IMR-90 (cell line): ENCODE results near the gene TNN. TPM values are rescaled to one million over a fixed set of nuclear protein-coding genes. Genes with fewer than 3 reads are reported as not detected.

Source experiments
- ATAC-seq: fragments of 200-7000 bp; cut with Tn5 transposase; 2 replicates; pipeline ENCODE4 v1.9.1; 2020; ENCODE audit warnings: low read depth, mild to moderate bottlenecking, moderate library complexity
- BruUV-seq: library from RNA; stranded (reverse); fragments of 400-500 nt; replicated peaks from 2 replicates; lab custom pipeline; 2021; lab: Mats Ljungman, UMichigan
- CTCF ChIA-PET: fragments of 300-600 bp; formaldehyde crosslinking; extraction: SDS; loops from one replicate; lab custom pipeline; 2021; ENCODE audit warnings: antibody characterized with exemption; lab: Yijun Ruan, JAX
- POLR2A ChIA-PET: fragments of 300-600 bp; sonication (Branson Sonifier 250); formaldehyde crosslinking; loops from one replicate; lab custom pipeline; 2022; ENCODE audit warnings: antibody characterized with exemption; ENCODE audit not compliant: unreplicated experiment; lab: Charles Lee
- DNase-seq: peaks from one replicate; pipeline ENCODE4 v3.0.0; 2013
- H2AFZ ChIP-seq: replicated peaks from 2 replicates; pipeline ENCODE3; 2013; ENCODE audit warnings: low read length, mild to moderate bottlenecking; ENCODE audit not compliant: poor library complexity
- H2AK5ac ChIP-seq: 2 replicates; pipeline ENCODE4 v1.6.1; 2013; ENCODE audit warnings: low read depth, low read length, inconsistent platforms
- H2AK9ac ChIP-seq: replicated peaks from 2 replicates; pipeline ENCODE3; 2013; ENCODE audit warnings: mild to moderate bottlenecking, low read depth, low read length, moderate library complexity; ENCODE audit not compliant: poor library complexity
- H2BK120ac ChIP-seq: 2 replicates; pipeline ENCODE4 v1.6.1; 2013; ENCODE audit warnings: low read depth, low read length, inconsistent platforms
- H2BK15ac ChIP-seq: 3 replicates; pipeline ENCODE4 v1.6.1; 2013; ENCODE audit warnings: low read depth, low read length, inconsistent platforms
- H2BK20ac ChIP-seq: 2 replicates; pipeline ENCODE4 v1.6.1; 2013; ENCODE audit warnings: low read depth, mild to moderate bottlenecking, inconsistent platforms, low read length, moderate library complexity
- H2BK5ac ChIP-seq: 2 replicates; pipeline ENCODE4 v1.6.1; 2013; ENCODE audit warnings: mild to moderate bottlenecking, low read depth, low read length, inconsistent platforms; ENCODE audit not compliant: poor library complexity, severe bottlenecking
- H3K14ac ChIP-seq: replicated peaks from 2 replicates; pipeline ENCODE4 v1.6.1; 2013; ENCODE audit warnings: low read depth, low read length, inconsistent platforms
- H3K18ac ChIP-seq: 2 replicates; pipeline ENCODE4 v1.6.1; 2013; ENCODE audit warnings: low read depth, low read length, control low read depth
- H3K23ac ChIP-seq: 2 replicates; pipeline ENCODE4 v1.6.1; 2013; ENCODE audit warnings: low read depth, low read length, inconsistent platforms
- H3K27ac ChIP-seq: 2 replicates; pipeline ENCODE4 v1.5.1; 2013; ENCODE audit warnings: mild to moderate bottlenecking, control low read depth, low read length; ENCODE audit not compliant: insufficient read depth
- H3K27me3 ChIP-seq: 2 replicates; pipeline ENCODE4 v1.6.1; 2013; ENCODE audit warnings: low read length; ENCODE audit not compliant: control insufficient read depth, insufficient read depth
- H3K36me3 ChIP-seq: 2 replicates; pipeline ENCODE4 v1.6.1; 2013; ENCODE audit warnings: low read length, mixed read lengths; ENCODE audit not compliant: control insufficient read depth, insufficient read depth
- H3K4ac ChIP-seq: 2 replicates; pipeline ENCODE4 v1.6.1; 2013; ENCODE audit warnings: low read depth, low read length, inconsistent platforms
- H3K4me1 ChIP-seq: 2 replicates; pipeline ENCODE4 v1.6.1; 2013; ENCODE audit warnings: low read length, mixed read lengths; ENCODE audit not compliant: control insufficient read depth, insufficient read depth
- H3K4me2 ChIP-seq: 2 replicates; pipeline ENCODE4 v1.6.1; 2013; ENCODE audit warnings: low read depth, mild to moderate bottlenecking, control low read depth, low read length, moderate library complexity
- H3K4me3 ChIP-seq: 2 replicates; pipeline ENCODE4 v1.5.1; 2013; ENCODE audit warnings: low read depth, mild to moderate bottlenecking, control low read depth, low read length, moderate library complexity; ENCODE audit not compliant: insufficient read depth
- H3K56ac ChIP-seq: 2 replicates; pipeline ENCODE4 v1.6.1; 2013; ENCODE audit warnings: low read length, inconsistent platforms; ENCODE audit not compliant: insufficient read depth; ENCODE audit errors: extremely low read depth
- H3K79me1 ChIP-seq, 2 experiments: 2 replicates each; pipeline ENCODE4 v1.6.1; 2013; ENCODE audit warnings: low read length in 2 of 2, inconsistent platforms in 1 of 2, low read depth in 1 of 2
- H3K9ac ChIP-seq: 2 replicates; pipeline ENCODE4 v1.6.1; 2013; ENCODE audit warnings: low read depth, low read length, control low read depth
- H3K9me1 ChIP-seq: 2 replicates; pipeline ENCODE4 v1.6.1; 2013; ENCODE audit warnings: low read length, inconsistent platforms; ENCODE audit not compliant: insufficient read depth
- H3K9me3 ChIP-seq: 2 replicates; pipeline ENCODE4 v1.6.1; 2013; ENCODE audit warnings: low read length; ENCODE audit not compliant: control insufficient read depth, insufficient read depth
- H4K20me1 ChIP-seq: 2 replicates; pipeline ENCODE4 v1.6.1; 2013; ENCODE audit warnings: low read length, inconsistent platforms; ENCODE audit not compliant: insufficient read depth
- H4K5ac ChIP-seq: 2 replicates; pipeline ENCODE4 v1.6.1; 2013; ENCODE audit warnings: mild to moderate bottlenecking, low read depth, low read length, control low read depth
- H4K8ac ChIP-seq, 2 experiments: 2 replicates each; pipeline ENCODE4 v1.6.1; 2013; ENCODE audit warnings: low read depth in 2 of 2, low read length in 2 of 2, control low read depth in 1 of 2, inconsistent platforms in 1 of 2
- H4K91ac ChIP-seq: 2 replicates; pipeline ENCODE4 v1.6.1; 2013; ENCODE audit warnings: low read depth, low read length, inconsistent platforms; ENCODE audit not compliant: insufficient read depth
- BHLHE40 ChIP-seq: fragments of 150-350 bp; IDR thresholded peaks from 2 replicates; pipeline ENCODE4 v1.6.1; 2016; ENCODE audit warnings: mild to moderate bottlenecking, low read depth, low read length
- FOS ChIP-seq: fragments of 150-350 bp; IDR thresholded peaks from 2 replicates; pipeline ENCODE4 v1.6.1; 2016; ENCODE audit warnings: low read depth, low read length
- MAZ ChIP-seq: IDR thresholded peaks from 2 replicates; pipeline ENCODE4 v1.6.1; 2012; ENCODE audit warnings: low read depth, mild to moderate bottlenecking, low read length, improper control_type of control experiment, moderate library complexity, borderline replicate concordance
- MXI1 ChIP-seq: IDR thresholded peaks from 2 replicates; pipeline ENCODE4 v1.6.1; 2012; ENCODE audit warnings: low read depth, mild to moderate bottlenecking, low read length, moderate library complexity, borderline replicate concordance
- NFE2L2 ChIP-seq: fragments of 150-350 bp; IDR thresholded peaks from 2 replicates; pipeline ENCODE4 v1.6.1; 2016; ENCODE audit warnings: low read depth, mild to moderate bottlenecking, low read length
- POLR2A ChIP-seq: IDR thresholded peaks from 2 replicates; pipeline ENCODE4 v1.6.1; 2012; ENCODE audit warnings: mild to moderate bottlenecking, low read depth, low read length
- RCOR1 ChIP-seq: IDR thresholded peaks from 2 replicates; pipeline ENCODE4 v1.6.1; 2012; ENCODE audit warnings: mild to moderate bottlenecking, low read length, improper control_type of control experiment; ENCODE audit not compliant: insufficient replicate concordance
- RFX5 ChIP-seq: IDR thresholded peaks from 2 replicates; pipeline ENCODE4 v1.8.0; 2012; ENCODE audit warnings: low read depth, mild to moderate bottlenecking, low read length, moderate library complexity
- WGBS, 2 experiments: methylation state at CpG; one replicate each; pipeline versions ENCODE4 v1.1.5 to v1.1.7; 2013; ENCODE audit warnings: missing lambda C conversion rate in 2 of 2; ENCODE audit not compliant: insufficient read length in 1 of 2; ENCODE audit errors: extremely low coverage in 2 of 2; 5-methylcytosine and 5-hydroxymethylcytosine counted together
- dilution Hi-C: fragments of 300-500 bp; cut with HindIII; formaldehyde crosslinking; loops from one replicate; pipeline ENCODE4 v1.14.3; 2018; ENCODE audit warnings: low sequenced_read_pairs; ENCODE audit not compliant: unreplicated experiment
- in situ Hi-C: fragments of 300-500 bp; cut with MboI; formaldehyde crosslinking; loops from 3 replicates; pipeline ENCODE4 v1.14.3; 2019; ENCODE audit warnings: low sequenced_read_pairs, inconsistent platforms, mixed read lengths
- intact Hi-C: fragments of 100-400 bp; cut with micrococcal nuclease; formaldehyde crosslinking; loops from 2 replicates; pipeline ENCODE4 v1.10.0; 2022
- polyA plus RNA-seq, 3 experiments: library from polyadenylated mRNA; depleted of rRNA; stranded (reverse); fragments of >200 nt; gene quantifications; 2 replicates each; pipeline ENCODE4 v1.2.3, GENCODE V29; 2012; ENCODE audit warnings: low replicate concordance in 1 of 3
- total RNA-seq: library from RNA; depleted of rRNA; stranded (reverse); fragments of >200 nt; gene quantifications from 2 replicates; pipeline ENCODE4 v1.2.3, GENCODE V29; 2012
- TF ChIP-seq, protein P1 (sequence below): conservative IDR thresholded peaks from 2 replicates; pipeline ENCODE4 v1.5.1; 2012; ENCODE audit warnings: mild to moderate bottlenecking, low read depth, low read length, improper control_type of control experiment
- TF ChIP-seq, protein P2 (sequence below): fragments of 150-350 bp; IDR thresholded peaks from 2 replicates; pipeline ENCODE4 v1.6.1; 2016; ENCODE audit warnings: low read depth, mild to moderate bottlenecking, low read length, moderate library complexity, borderline replicate concordance

TNN gene
- total and polyA plus RNA-seq, 2 of the 4 experiments (the other 2 are of a cell fraction), result not detected

DNA sequence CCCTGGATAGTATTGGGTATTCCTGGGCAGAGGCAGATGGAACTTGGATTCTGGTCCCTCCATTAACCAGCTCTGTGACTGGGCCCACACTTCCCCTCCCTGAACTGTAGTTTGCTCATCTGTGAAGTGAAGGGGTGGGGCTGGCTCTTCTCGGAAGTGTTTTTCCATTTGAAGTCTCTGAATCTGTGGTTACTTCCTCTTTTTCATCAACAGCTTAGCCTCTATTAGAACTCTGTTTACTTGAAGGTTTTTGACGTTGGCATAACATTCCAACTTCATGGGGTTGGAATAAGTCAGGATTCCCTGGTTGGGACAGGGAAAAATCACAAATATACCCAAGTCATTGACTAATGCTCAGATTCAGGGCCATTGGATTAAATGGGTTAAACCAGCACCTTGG is 121.3 kb downstream of the TNN start:
- Histone ChIP-seq H3K23ac (no peak overlapping the region), H3K4me2 (no peak overlapping the region), H4K91ac (no peak overlapping the region), H3K4ac (no peak overlapping the region), H3K56ac (no peak overlapping the region), H3K4me3 (no peak overlapping the region), H2AFZ (no peak overlapping the region), H2BK5ac (no peak overlapping the region), H4K8ac (no peak overlapping the region), H4K20me1 (no peaks in the 10 kb centered on the region), H3K14ac (no peak overlapping the region), H3K4me1 (no peaks in the 10 kb centered on the region), H3K79me1 (no peaks in the 10 kb centered on the region), H4K5ac (no peak overlapping the region), H3K27ac (no peak overlapping the region), H3K36me3 (no peaks in the 10 kb centered on the region), H3K27me3 (peaks cover 2% of the 10 kb centered on the region; the same call in 1 of the 2 replicates), H2AK5ac (no peak overlapping the region), H2AK9ac (no peak overlapping the region), H2BK120ac (no peak overlapping the region), H3K9me1 (no peaks in the 10 kb centered on the region), H2BK15ac (no peak overlapping the region), H3K18ac (no peak overlapping the region), H2BK20ac (no peak overlapping the region), H3K9ac (no peak overlapping the region), H3K9me3 (no peaks in the 10 kb centered on the region)
- in situ Hi-C loops, result no loop called here
- TF ChIP-seq FOS, result no peak
- no peak for TF ChIP-seq NFE2L2
- no peak for TF ChIP-seq MXI1
- no peak for TF ChIP-seq MAZ
- TF ChIP-seq, protein P1, sequence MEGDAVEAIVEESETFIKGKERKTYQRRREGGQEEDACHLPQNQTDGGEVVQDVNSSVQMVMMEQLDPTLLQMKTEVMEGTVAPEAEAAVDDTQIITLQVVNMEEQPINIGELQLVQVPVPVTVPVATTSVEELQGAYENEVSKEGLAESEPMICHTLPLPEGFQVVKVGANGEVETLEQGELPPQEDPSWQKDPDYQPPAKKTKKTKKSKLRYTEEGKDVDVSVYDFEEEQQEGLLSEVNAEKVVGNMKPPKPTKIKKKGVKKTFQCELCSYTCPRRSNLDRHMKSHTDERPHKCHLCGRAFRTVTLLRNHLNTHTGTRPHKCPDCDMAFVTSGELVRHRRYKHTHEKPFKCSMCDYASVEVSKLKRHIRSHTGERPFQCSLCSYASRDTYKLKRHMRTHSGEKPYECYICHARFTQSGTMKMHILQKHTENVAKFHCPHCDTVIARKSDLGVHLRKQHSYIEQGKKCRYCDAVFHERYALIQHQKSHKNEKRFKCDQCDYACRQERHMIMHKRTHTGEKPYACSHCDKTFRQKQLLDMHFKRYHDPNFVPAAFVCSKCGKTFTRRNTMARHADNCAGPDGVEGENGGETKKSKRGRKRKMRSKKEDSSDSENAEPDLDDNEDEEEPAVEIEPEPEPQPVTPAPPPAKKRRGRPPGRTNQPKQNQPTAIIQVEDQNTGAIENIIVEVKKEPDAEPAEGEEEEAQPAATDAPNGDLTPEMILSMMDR, result no peak
- no peak for TF ChIP-seq BHLHE40
- TF ChIP-seq RFX5, result no peak
- TF ChIP-seq RCOR1, result no peak
- no peak for TF ChIP-seq POLR2A
- TF ChIP-seq, protein P2, sequence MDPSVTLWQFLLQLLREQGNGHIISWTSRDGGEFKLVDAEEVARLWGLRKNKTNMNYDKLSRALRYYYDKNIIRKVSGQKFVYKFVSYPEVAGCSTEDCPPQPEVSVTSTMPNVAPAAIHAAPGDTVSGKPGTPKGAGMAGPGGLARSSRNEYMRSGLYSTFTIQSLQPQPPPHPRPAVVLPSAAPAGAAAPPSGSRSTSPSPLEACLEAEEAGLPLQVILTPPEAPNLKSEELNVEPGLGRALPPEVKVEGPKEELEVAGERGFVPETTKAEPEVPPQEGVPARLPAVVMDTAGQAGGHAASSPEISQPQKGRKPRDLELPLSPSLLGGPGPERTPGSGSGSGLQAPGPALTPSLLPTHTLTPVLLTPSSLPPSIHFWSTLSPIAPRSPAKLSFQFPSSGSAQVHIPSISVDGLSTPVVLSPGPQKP, result no peak
- DNase-seq, result no peak
- intact Hi-C loops, result no loop called here
- CTCF ChIA-PET, result no interaction called here
- no CpG with 5 or more reads among the region's 2 CpGs for WGBS, 2 experiments
- BruUV-seq, result no TSS peak
- POLR2A ChIA-PET, result no interaction called here
- dilution Hi-C loops, result no loop called here
- ATAC-seq, result no peak
